Measurements from ENCODE around the gene MINAR1.

The MINAR1 gene

GRCh38 chr15:79458491-79458890 is 26.4 kb downstream of the MINAR1 start:
- H3K4me1 ChIP-seq (ENCODE audit: low read depth, poor library complexity, severe bottlenecking) = peaks cover 4% of the 10 kb centered on the region
- no peaks in the 10 kb centered on the region for H3K79me2 ChIP-seq (ENCODE audit: insufficient read depth, low read depth)
- H3K36me3 ChIP-seq (ENCODE audit: insufficient read depth) = no peaks in the 10 kb centered on the region
- TF ChIP-seq CTCF (conservative IDR thresholded peaks at IDR 0.05; ENCODE audit: low read depth, low read length) = no peak
- H3K4me3 ChIP-seq (IDR thresholded peaks at IDR 0.05; ENCODE audit: insufficient read depth, low read depth, low read length) = no peak overlapping the region
- H3K27me3 ChIP-seq (ENCODE audit: insufficient read depth, low read depth) = no peaks in the 10 kb centered on the region
- H3K27ac ChIP-seq = no peak overlapping the region
- no peaks in the 10 kb centered on the region for H4K20me1 ChIP-seq (ENCODE audit: insufficient read depth)
- H3K4me2 ChIP-seq = no peak overlapping the region
- no peak overlapping the region for H2AFZ ChIP-seq (ENCODE audit: low read depth)
- no peak overlapping the region for H3K9ac ChIP-seq

- Histone ChIP-seq H3K4me2 (no peak overlapping the region), H3K27ac (no peak overlapping the region), H3K9ac (no peak overlapping the region), H3K4me3 (IDR thresholded peaks at IDR 0.05; ENCODE audit: insufficient read depth, low read depth, low read length) (no peak overlapping the region), H3K36me3 (ENCODE audit: insufficient read depth) (no peaks in the 10 kb centered on the region), H3K27me3 (ENCODE audit: insufficient read depth, low read depth) (no peaks in the 10 kb centered on the region), H4K20me1 (ENCODE audit: insufficient read depth) (no peaks in the 10 kb centered on the region), H3K4me1 (ENCODE audit: low read depth, poor library complexity, severe bottlenecking) (no peaks in the 10 kb centered on the region), H2AFZ (ENCODE audit: low read depth) (no peak overlapping the region), H3K79me2 (ENCODE audit: insufficient read depth, low read depth) (no peaks in the 10 kb centered on the region)
- no peak for TF ChIP-seq CTCF (conservative IDR thresholded peaks at IDR 0.05; ENCODE audit: low read depth, low read length)
These were observed 27.5 kb downstream of the MINAR1 start for GRCh38 chr15:79459666-79460065.

- Histone ChIP-seq H4K20me1 (ENCODE audit: insufficient read depth) (no peaks in the 10 kb centered on the region), H3K79me2 (ENCODE audit: insufficient read depth, low read depth) (no peaks in the 10 kb centered on the region), H3K4me2 (no peak overlapping the region), H3K4me1 (ENCODE audit: low read depth, poor library complexity, severe bottlenecking) (no peaks in the 10 kb centered on the region), H2AFZ (ENCODE audit: low read depth) (no peak overlapping the region), H3K9ac (no peak overlapping the region), H3K4me3 (IDR thresholded peaks at IDR 0.05; ENCODE audit: insufficient read depth, low read depth, low read length) (no peak overlapping the region), H3K27me3 (ENCODE audit: insufficient read depth, low read depth) (no peaks in the 10 kb centered on the region), H3K27ac (no peak overlapping the region), H3K36me3 (ENCODE audit: insufficient read depth) (no peaks in the 10 kb centered on the region)
- TF ChIP-seq CTCF (conservative IDR thresholded peaks at IDR 0.05; ENCODE audit: low read depth, low read length) = no peak
These were observed 31.1 kb downstream of the MINAR1 start for GRCh38 chr15:79463043-79463780.

GRCh38 chr15:79463781-79464270 is 31.7 kb downstream of the MINAR1 start:
- Histone ChIP-seq H3K9ac (no peak overlapping the region), H3K27me3 (ENCODE audit: insufficient read depth, low read depth) (no peaks in the 10 kb centered on the region), H2AFZ (ENCODE audit: low read depth) (no peak overlapping the region), H3K4me3 (IDR thresholded peaks at IDR 0.05; ENCODE audit: insufficient read depth, low read depth, low read length) (no peak overlapping the region), H4K20me1 (ENCODE audit: insufficient read depth) (no peaks in the 10 kb centered on the region), H3K36me3 (ENCODE audit: insufficient read depth) (no peaks in the 10 kb centered on the region), H3K27ac (no peak overlapping the region), H3K4me1 (ENCODE audit: low read depth, poor library complexity, severe bottlenecking) (no peaks in the 10 kb centered on the region), H3K4me2 (no peak overlapping the region), H3K79me2 (ENCODE audit: insufficient read depth, low read depth) (no peaks in the 10 kb centered on the region)
- TF ChIP-seq CTCF (conservative IDR thresholded peaks at IDR 0.05; ENCODE audit: low read depth, low read length) = no peak
